NCI-H2029 treated with DMSO at 0.1 percent for 48 hours (cell line): ENCODE results near the gene SPIB.
A peak's percentile ranks its signal among the peaks of the same experiment; 100 is the strongest.
"Not testable (repeated sequence)": the region's sequence is repeated elsewhere in the genome, so short reads cannot be mapped to it uniquely, and the experiment has no call there.

Experiments used
- DNase-seq: peaks from one replicate; lab custom pipeline; 2025; lab: John Stamatoyannopoulos, UW

Gene SPIB

GRCh38 chr19:50473336-50473735 lies 54.6 kb downstream of the SPIB start:
- not testable (repeated sequence) for DNase-seq

- no peak for DNase-seq
Observed at GRCh38 chr19:50475101-50475568, 56.4 kb downstream of the SPIB start.

GRCh38 chr19:50475736-50476223 lies 57.0 kb downstream of the SPIB start:
- DNase-seq, result no peak

- peak; percentile 88 for DNase-seq
Observed at GRCh38 chr19:50476224-50476906, 57.6 kb downstream of the SPIB start, which contains the start of the genes EMC10 and GARIN5A. EMC10 (plus strand) TSS chr19:50476507; CDS start chr19:50476545, 38 bp downstream. GARIN5A (minus strand) TSS chr19:50476848; CDS start chr19:50476388, 460 bp downstream.

DNA sequence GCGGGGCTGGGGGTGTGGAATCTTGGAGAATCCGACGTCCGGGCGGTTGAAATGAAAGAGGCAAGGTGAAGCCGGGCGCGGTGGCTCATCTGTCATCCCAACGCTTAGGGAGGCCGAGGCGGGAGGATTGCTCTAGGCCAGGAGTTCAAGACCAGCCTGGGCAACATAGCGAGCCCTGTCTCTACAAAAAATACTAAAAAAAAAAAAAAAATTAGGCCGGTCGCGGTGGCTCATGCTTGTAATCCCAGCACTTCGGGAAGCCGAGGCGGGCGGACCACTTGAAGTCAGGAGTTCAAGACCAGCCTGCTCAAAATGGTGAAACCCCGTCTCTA lies 58.1 kb downstream of the SPIB start:
- no peak for DNase-seq

- DNase-seq, result no peak
Observed at GRCh38 chr19:50477751-50478515, 59.2 kb downstream of the SPIB start.

DNA sequence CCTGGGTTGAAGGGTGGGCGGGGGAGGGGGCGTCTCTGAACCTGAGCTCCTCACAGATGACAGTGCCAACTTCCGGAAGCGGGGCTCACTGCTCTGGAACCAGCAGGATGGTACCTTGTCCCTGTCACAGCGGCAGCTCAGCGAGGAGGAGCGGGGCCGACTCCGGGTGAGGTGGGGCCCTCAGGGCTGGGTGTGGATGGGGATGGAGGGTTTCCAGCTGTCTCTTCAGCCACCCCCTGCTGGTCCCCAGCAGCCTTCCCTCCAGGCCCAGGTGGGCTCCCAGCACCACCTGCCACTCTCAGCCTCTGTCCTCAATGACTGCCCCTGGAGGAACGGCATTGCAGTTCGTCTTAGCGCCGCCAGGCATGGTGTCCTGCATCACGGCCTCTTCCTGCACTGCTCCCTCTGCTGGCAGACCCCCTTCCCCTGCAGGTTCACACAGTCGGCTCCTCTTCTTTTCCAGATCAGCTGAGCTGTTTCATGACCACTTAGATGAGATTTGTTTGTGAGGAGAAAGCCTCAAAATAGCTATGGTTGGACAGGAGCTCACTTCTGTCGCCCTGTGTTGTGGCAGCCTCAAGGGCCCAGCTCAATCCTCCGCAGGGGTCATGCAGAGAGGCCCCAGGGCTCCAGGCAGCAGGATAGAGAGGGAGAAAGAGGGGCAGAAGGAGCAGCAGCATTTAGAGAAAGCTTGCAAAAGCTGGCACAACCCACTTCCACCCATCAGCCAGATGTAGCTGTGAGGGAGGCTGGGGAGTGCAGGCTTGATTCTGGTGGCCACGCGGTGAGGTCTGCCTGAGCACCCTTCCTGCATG lies 60.4 kb downstream of the SPIB start:
- no peak for DNase-seq

- DNase-seq, result no peak
Observed at GRCh38 chr19:50479761-50480251, 61.1 kb downstream of the SPIB start.

DNA sequence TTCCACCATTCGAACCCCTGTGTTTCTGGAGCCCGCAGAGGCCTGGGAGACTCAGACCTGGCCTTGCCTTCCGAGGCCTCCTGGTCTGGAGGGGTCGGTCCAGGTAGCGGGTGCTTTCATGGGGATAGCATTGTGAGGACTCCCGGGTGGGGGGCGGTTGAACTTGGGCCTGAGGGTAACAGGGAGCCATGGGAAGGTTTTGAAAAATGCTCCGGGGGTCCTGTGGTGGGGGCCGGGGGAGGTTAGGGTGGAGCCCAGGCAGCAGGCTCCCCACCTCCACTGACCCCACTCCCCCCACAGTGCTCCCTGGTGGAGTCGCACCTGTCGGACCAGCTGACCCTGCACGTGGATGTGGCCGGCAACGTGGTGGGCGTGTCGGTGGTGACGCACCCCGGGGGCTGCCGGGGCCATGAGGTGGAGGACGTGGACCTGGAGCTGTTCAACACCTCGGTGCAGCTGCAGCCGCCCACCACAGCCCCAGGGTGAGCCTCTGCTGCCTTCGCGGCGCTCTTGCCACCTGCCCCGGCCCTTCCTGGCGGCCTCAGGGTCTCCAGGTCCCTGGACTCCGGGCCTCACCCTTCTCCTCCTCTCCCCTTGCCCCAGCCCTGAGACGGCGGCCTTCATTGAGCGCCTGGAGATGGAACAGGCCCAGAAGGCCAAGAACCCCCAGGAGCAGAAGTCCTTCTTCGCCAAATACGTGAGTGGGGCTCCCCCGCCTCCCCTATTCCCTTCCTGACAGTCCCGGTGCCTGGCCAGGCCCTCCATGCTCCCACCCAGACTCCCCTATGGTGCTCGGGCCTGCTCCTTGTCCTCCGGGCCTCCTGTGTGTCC lies 61.8 kb downstream of the SPIB start:
- DNase-seq, result no peak
